GM12864 (cell line): ENCODE measurements around the gene SHC3.

Experiments used
- DNase-seq: peaks from one replicate; pipeline ENCODE4 v3.0.0-alpha.2; 2011; ENCODE audit warnings: low read depth
- H3K4me3 ChIP-seq: 2 replicates; pipeline ENCODE4 v1.5.1; 2011; ENCODE audit warnings: mild to moderate bottlenecking, low read depth, low read length, control low read depth
- CTCF ChIP-seq: IDR thresholded peaks from 2 replicates; pipeline ENCODE4 v1.5.1; 2011; ENCODE audit warnings: low read depth, mild to moderate bottlenecking, moderate library complexity, low read length, control low read depth, inconsistent platforms; ENCODE audit errors: missing control alignments

Gene SHC3

GRCh38 chr9:89078860-89079259 is 99.8 kb downstream of the SHC3 start:
- DNase-seq: no peak
- no peak overlapping the region for H3K4me3 ChIP-seq
- no peak for TF ChIP-seq CTCF

- DNase-seq: no peak
- no peak overlapping the region for H3K4me3 ChIP-seq
- no peak for TF ChIP-seq CTCF
These were observed 100.2 kb downstream of the SHC3 start for GRCh38 chr9:89078421-89078820.

GRCh38 chr9:89077519-89077918 is 101.1 kb downstream of the SHC3 start:
- H3K4me3 ChIP-seq: no peak overlapping the region
- no peak for TF ChIP-seq CTCF
- no peak for DNase-seq

- no peak for TF ChIP-seq CTCF
- no peak for DNase-seq
- no peak overlapping the region for H3K4me3 ChIP-seq
These were observed 105.2 kb downstream of the SHC3 start for GRCh38 chr9:89073397-89073796.

GRCh38 chr9:89071591-89071990 is 107.0 kb downstream of the SHC3 start:
- H3K4me3 ChIP-seq: no peak overlapping the region
- DNase-seq: no peak
- TF ChIP-seq CTCF: no peak

GRCh38 chr9:89066835-89067234 is 111.8 kb downstream of the SHC3 start:
- no peak for TF ChIP-seq CTCF
- H3K4me3 ChIP-seq: no peak overlapping the region
- DNase-seq: no peak

GRCh38 chr9:89065921-89066320 is 112.7 kb downstream of the SHC3 start:
- TF ChIP-seq CTCF: no peak

More at GRCh38 chr9:89065921-89066320, 112.7 kb downstream of the SHC3 start:
- DNase-seq: no peak
- H3K4me3 ChIP-seq: no peak overlapping the region
